Endothelial cell of umbilical vein (primary cell): ENCODE results near the gene PSMB8. TPM values are rescaled to one million over a fixed set of nuclear protein-coding genes. Genes with fewer than 3 reads are reported as not detected.
"Not testable (repeated sequence)": the region's sequence is repeated elsewhere in the genome, so short reads cannot be mapped to it uniquely, and the experiment has no call there.

ENCODE experiments used
- BruUV-seq: library from RNA; stranded (reverse); fragments of 400-500 nt; replicated peaks from 2 replicates; lab custom pipeline; 2021; lab: Mats Ljungman, UMichigan
- CTCF ChIA-PET: fragments of 300-600, 350-600 bp; sonication (Branson Sonifier 250); formaldehyde crosslinking; loops from one replicate; lab custom pipeline; 2021; ENCODE audit warnings: antibody characterized with exemption, inconsistent platforms; lab: Charles Lee
- POLR2A ChIA-PET: fragments of 300-600, 350-600 bp; sonication (Branson Sonifier 250); formaldehyde crosslinking; loops from one replicate; lab custom pipeline; 2021; ENCODE audit warnings: antibody characterized with exemption, inconsistent platforms; lab: Charles Lee
- DNase-seq: peaks from one replicate; pipeline ENCODE4 v3.0.0-alpha.2; 2011; ENCODE audit warnings: low read depth, low spot score
- FAIRE-seq: peaks from 2 replicates; lab custom pipeline; 2011; peaks lifted over from hg19 to GRCh38; lab: Jason Lieb, UNC
- H2AFZ ChIP-seq: 2 replicates; pipeline ENCODE4 v1.6.0; 2012; ENCODE audit warnings: low read depth, low read length, control low read depth, inconsistent platforms
- H3K27ac ChIP-seq: 2 replicates; pipeline ENCODE4 v1.5.1; 2011; ENCODE audit warnings: low read depth, mild to moderate bottlenecking, control low read depth, low read length, moderate library complexity; ENCODE audit not compliant: insufficient read depth
- H3K27me3 ChIP-seq, 2 experiments: 2 replicates each; pipeline versions ENCODE4 v1.6.0 to v1.6.1; 2011; ENCODE audit warnings: low read length in 2 of 2, mixed read lengths in 1 of 2; ENCODE audit not compliant: control insufficient read depth in 2 of 2, insufficient read depth in 2 of 2
- H3K36me3 ChIP-seq, 2 experiments: 2 replicates in 1 of 2; 3 replicates in 1 of 2; pipeline ENCODE4 v1.5.1; 2011; ENCODE audit warnings: low read length in 2 of 2, mild to moderate bottlenecking in 1 of 2, moderate library complexity in 1 of 2; ENCODE audit not compliant: control insufficient read depth in 2 of 2, insufficient read depth in 2 of 2; ENCODE audit errors: extremely low read depth in 1 of 2
- H3K4me1 ChIP-seq: 3 replicates; pipeline ENCODE4 v1.5.1; 2011; ENCODE audit warnings: mild to moderate bottlenecking, low read length; ENCODE audit not compliant: control insufficient read depth, insufficient read depth; ENCODE audit errors: extremely low read depth
- H3K4me2 ChIP-seq: 2 replicates; pipeline ENCODE4 v1.6.1; 2011; ENCODE audit warnings: low read length, control low read depth, mixed read lengths; ENCODE audit not compliant: insufficient read depth
- H3K4me3 ChIP-seq, 3 experiments: fragments of 200-600 bp in 1 of 3; sonication (generic), shearing (Covaris generic) in 1 of 3; replicated peaks in 1 of 3; 2 replicates each; pipeline ENCODE4 v1.5.1; 2011 to 2016; ENCODE audit warnings: control low read depth in 3 of 3, low read length in 3 of 3, mild to moderate bottlenecking in 2 of 3, inconsistent platforms in 1 of 3, low read depth in 1 of 3, moderate library complexity in 1 of 3; ENCODE audit not compliant: insufficient read depth in 1 of 3
- H3K79me2 ChIP-seq: 2 replicates; pipeline ENCODE4 v1.6.0; 2012; ENCODE audit warnings: low read length, inconsistent platforms; ENCODE audit not compliant: control insufficient read depth, insufficient read depth
- H3K9ac ChIP-seq: replicated peaks from 2 replicates; pipeline ENCODE3; 2011; ENCODE audit warnings: low read length, control low read depth; ENCODE audit not compliant: insufficient read depth; ENCODE audit errors: extremely low read depth
- H3K9me1 ChIP-seq: replicated peaks from 3 replicates; pipeline ENCODE4 v1.6.0; 2011; ENCODE audit warnings: mild to moderate bottlenecking, low read length; ENCODE audit not compliant: control insufficient read depth, insufficient read depth; ENCODE audit errors: extremely low read depth
- H3K9me3 ChIP-seq: replicated peaks from 2 replicates; pipeline ENCODE4 v1.5.1; 2012; ENCODE audit warnings: low read length, inconsistent platforms; ENCODE audit not compliant: control insufficient read depth, insufficient read depth
- H4K20me1 ChIP-seq: replicated peaks from 2 replicates; pipeline ENCODE3; 2011; ENCODE audit warnings: mild to moderate bottlenecking, low read length; ENCODE audit not compliant: control insufficient read depth, insufficient read depth; ENCODE audit errors: extremely low read depth
- EZH2 ChIP-seq: IDR thresholded peaks from 2 replicates; pipeline ENCODE4 v1.6.1; 2012; ENCODE audit warnings: borderline replicate concordance, low read depth, mild to moderate bottlenecking, moderate library complexity, low read length, inconsistent platforms; ENCODE audit not compliant: severe bottlenecking
- FOS ChIP-seq: IDR thresholded peaks from 2 replicates; pipeline ENCODE4 v1.6.1; 2011; ENCODE audit warnings: mild to moderate bottlenecking, low read length, moderate library complexity, borderline replicate concordance; ENCODE audit not compliant: insufficient read depth
- GATA2 ChIP-seq: IDR thresholded peaks from 2 replicates; pipeline ENCODE4 v1.7.0; 2011; ENCODE audit warnings: low read depth, mild to moderate bottlenecking, moderate library complexity, mixed read lengths, low read length; ENCODE audit not compliant: insufficient read length, insufficient read depth
- JUN ChIP-seq: IDR thresholded peaks from 2 replicates; pipeline ENCODE4 v1.6.1; 2011; ENCODE audit warnings: borderline replicate concordance, low read depth; ENCODE audit not compliant: insufficient read length, insufficient read depth
- MYC ChIP-seq: IDR thresholded peaks from one replicate; pipeline ENCODE4 v1.6.1; 2011; ENCODE audit warnings: mild to moderate bottlenecking, low read depth, low read length
- POLR2A ChIP-seq: IDR thresholded peaks from 2 replicates; pipeline ENCODE4 v1.6.1; 2012; ENCODE audit warnings: low read depth, mild to moderate bottlenecking, control low read depth, low read length
- POLR2AphosphoS5 ChIP-seq: IDR thresholded peaks from 2 replicates; pipeline ENCODE4 v1.6.1; 2012; ENCODE audit warnings: low read depth, mild to moderate bottlenecking, control low read depth, low read length, moderate library complexity; ENCODE audit not compliant: insufficient read depth
- dilution Hi-C: fragments of 300-500 bp; cut with MboI; formaldehyde crosslinking; loops from one replicate; pipeline ENCODE4 v1.15.0; 2019; ENCODE audit warnings: low sequenced_read_pairs; ENCODE audit not compliant: extremely low pct_ligation_motif_present
- intact Hi-C: fragments of 100-400 bp; cut with micrococcal nuclease; formaldehyde crosslinking; loops from one replicate; pipeline ENCODE4 v1.10.0; 2022
- polyA plus RNA-seq, 4 experiments: library from polyadenylated mRNA; depleted of rRNA in 3 of 4; stranded (reverse) in 3 of 4; unstranded in 1 of 4; fragments of >200 nt; gene quantifications; 2 replicates each; pipeline versions ENCODE4 v1.2.1 to v1.2.3, GENCODE V29; 2011 to 2012; ENCODE audit warnings: missing spikeins in 1 of 4
- total RNA-seq: library from RNA; stranded (reverse); gene quantifications from 2 replicates; pipeline ENCODE4 v1.2.3, GENCODE V29; 2021
- TF ChIP-seq, protein P1 (sequence below), 2 donors: IDR thresholded peaks; 1 replicate in 1 of 2; 2 replicates in 1 of 2; pipeline ENCODE4 v1.5.1; 2011; ENCODE audit warnings: low read length in 2 of 2, mild to moderate bottlenecking in 2 of 2, moderate library complexity in 2 of 2, control low read depth in 1 of 2, inconsistent platforms in 1 of 2, low read depth in 1 of 2; ENCODE audit not compliant: insufficient read depth in 1 of 2; ENCODE audit errors: extremely low read depth in 1 of 2
- TF ChIP-seq, protein P2 (sequence below): IDR thresholded peaks from 2 replicates; pipeline ENCODE4 v1.6.1; 2011; ENCODE audit not compliant: insufficient read depth, insufficient read length

Gene PSMB8
- total and polyA plus RNA-seq, 2 donors (not counting 3 experiments of a cell fraction or from before 2014, with no cell fraction given), result 40.1 to 49.4 TPM

DNA sequence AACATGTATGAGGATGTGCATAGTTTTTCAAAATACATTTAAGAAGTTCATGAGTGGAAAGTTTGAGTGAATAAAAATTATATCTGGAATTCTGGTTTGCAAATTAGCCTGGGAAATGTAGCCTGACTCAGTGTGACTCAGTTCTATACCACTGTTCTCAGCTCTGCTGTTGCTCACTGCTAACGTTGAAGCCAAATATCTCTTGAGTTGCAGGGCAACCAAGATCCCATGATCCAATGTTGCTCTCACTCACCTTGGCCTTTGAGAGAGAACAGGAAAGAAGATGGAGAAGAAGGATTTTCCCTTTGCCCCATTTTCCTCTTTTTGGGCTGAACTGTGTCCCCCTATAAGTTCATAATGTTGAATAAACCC lies 39.0 kb upstream of the PSMB8 start:
- no peak overlapping the region for H3K4me2 ChIP-seq
- CTCF ChIA-PET, result interaction anchor here (0.7 to 9.4 kb wide), 6 partner anchors 15 to 119 kb away, joined by 3 to 192 read pairs (median 6); partner anchors contain the start of gene HLA-DMA
- no peak for DNase-seq
- TF ChIP-seq, protein P1, sequence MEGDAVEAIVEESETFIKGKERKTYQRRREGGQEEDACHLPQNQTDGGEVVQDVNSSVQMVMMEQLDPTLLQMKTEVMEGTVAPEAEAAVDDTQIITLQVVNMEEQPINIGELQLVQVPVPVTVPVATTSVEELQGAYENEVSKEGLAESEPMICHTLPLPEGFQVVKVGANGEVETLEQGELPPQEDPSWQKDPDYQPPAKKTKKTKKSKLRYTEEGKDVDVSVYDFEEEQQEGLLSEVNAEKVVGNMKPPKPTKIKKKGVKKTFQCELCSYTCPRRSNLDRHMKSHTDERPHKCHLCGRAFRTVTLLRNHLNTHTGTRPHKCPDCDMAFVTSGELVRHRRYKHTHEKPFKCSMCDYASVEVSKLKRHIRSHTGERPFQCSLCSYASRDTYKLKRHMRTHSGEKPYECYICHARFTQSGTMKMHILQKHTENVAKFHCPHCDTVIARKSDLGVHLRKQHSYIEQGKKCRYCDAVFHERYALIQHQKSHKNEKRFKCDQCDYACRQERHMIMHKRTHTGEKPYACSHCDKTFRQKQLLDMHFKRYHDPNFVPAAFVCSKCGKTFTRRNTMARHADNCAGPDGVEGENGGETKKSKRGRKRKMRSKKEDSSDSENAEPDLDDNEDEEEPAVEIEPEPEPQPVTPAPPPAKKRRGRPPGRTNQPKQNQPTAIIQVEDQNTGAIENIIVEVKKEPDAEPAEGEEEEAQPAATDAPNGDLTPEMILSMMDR (IDR thresholded peaks at IDR 0.05; ENCODE audit: extremely low read depth in 1 of 2, insufficient read depth in 1 of 2, low read depth in 1 of 2, low read length in 2 of 2), result no peak
- TF ChIP-seq, protein P2, sequence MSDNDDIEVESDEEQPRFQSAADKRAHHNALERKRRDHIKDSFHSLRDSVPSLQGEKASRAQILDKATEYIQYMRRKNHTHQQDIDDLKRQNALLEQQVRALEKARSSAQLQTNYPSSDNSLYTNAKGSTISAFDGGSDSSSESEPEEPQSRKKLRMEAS, result no peak
- TF ChIP-seq JUN (no peak), MYC (no peak), POLR2A (no peak), EZH2 (no peak), GATA2 (no peak), POLR2AphosphoS5 (no peak), FOS (no peak)
- peaks cover 43 to 49% of the 10 kb centered on the region in 2 experiments for H3K27me3 ChIP-seq
- no peak overlapping the region for H3K9ac ChIP-seq
- POLR2A ChIA-PET, result no interaction called here
- H3K27ac ChIP-seq, result no peak overlapping the region
- no peaks in the 10 kb centered on the region for H3K79me2 ChIP-seq
- H3K9me1 ChIP-seq, result no peaks in the 10 kb centered on the region
- H3K9me3 ChIP-seq, result no peaks in the 10 kb centered on the region
- BruUV-seq, result no TSS peak
- no peak overlapping the region for H3K4me3 ChIP-seq
- H4K20me1 ChIP-seq, result no peaks in the 10 kb centered on the region
- no peak for FAIRE-seq
- no peak overlapping the region for H2AFZ ChIP-seq
- no peaks in the 10 kb centered on the region for H3K36me3 ChIP-seq
- H3K4me1 ChIP-seq, result no peaks in the 10 kb centered on the region
- intact Hi-C loops (loop anchor here (10.0 kb wide), 1 partner anchor 362 kb away; no protein-coding TSS in a partner anchor), dilution Hi-C loops (no loop called here)

DNA sequence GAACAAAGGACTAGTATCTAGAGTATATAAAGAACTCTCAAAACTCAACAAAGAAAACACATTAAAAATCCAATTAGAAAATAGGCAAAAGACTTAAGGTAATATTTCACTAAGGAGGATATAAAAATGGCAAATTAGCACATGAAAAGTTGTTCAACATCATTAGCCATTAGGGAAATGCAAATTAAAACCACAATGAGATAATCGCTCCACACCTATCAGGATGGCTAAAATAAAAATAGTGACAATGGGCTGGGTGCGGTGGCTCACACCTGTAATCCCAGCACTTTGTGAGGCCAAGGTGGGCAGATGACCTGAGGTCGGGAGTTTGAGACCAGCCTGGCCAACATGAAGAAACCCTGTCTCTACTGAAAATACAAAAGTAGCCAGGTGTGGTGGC lies 37.1 kb upstream of the PSMB8 start:
- H3K36me3 ChIP-seq, H3K79me2 ChIP-seq, DNase-seq, H3K9me3 ChIP-seq, H3K4me2 ChIP-seq, BruUV-seq, FAIRE-seq, H3K9ac ChIP-seq, H2AFZ ChIP-seq, POLR2A ChIA-PET, H3K4me3 ChIP-seq, H3K9me1 ChIP-seq, H3K4me1 ChIP-seq, H3K27ac ChIP-seq, H4K20me1 ChIP-seq, dilution Hi-C loops: not testable (repeated sequence)
- intact Hi-C loops, result loop anchor here (10.0 kb wide), 1 partner anchor 364 kb away; no protein-coding TSS in a partner anchor
- H3K27me3 ChIP-seq, result peaks cover 44 to 59% of the 10 kb centered on the region in 2 experiments
- CTCF ChIA-PET, result interaction anchor here (0.7 to 4.7 kb wide), 4 partner anchors 9 to 134 kb away, joined by 3 to 40 read pairs (median 8); no protein-coding TSS in a partner anchor
